HG03378 (cell line): ENCODE measurements around the gene TMEFF2.

Experiments used
- ATAC-seq: cut with Tn5 transposase; IDR thresholded peaks from one replicate; pipeline ENCODE4 v1.9.1; 2021; ENCODE audit warnings: mild to moderate bottlenecking, moderate library complexity; ENCODE audit not compliant: unreplicated experiment

The TMEFF2 gene, protein sequence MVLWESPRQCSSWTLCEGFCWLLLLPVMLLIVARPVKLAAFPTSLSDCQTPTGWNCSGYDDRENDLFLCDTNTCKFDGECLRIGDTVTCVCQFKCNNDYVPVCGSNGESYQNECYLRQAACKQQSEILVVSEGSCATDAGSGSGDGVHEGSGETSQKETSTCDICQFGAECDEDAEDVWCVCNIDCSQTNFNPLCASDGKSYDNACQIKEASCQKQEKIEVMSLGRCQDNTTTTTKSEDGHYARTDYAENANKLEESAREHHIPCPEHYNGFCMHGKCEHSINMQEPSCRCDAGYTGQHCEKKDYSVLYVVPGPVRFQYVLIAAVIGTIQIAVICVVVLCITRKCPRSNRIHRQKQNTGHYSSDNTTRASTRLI

DNA sequence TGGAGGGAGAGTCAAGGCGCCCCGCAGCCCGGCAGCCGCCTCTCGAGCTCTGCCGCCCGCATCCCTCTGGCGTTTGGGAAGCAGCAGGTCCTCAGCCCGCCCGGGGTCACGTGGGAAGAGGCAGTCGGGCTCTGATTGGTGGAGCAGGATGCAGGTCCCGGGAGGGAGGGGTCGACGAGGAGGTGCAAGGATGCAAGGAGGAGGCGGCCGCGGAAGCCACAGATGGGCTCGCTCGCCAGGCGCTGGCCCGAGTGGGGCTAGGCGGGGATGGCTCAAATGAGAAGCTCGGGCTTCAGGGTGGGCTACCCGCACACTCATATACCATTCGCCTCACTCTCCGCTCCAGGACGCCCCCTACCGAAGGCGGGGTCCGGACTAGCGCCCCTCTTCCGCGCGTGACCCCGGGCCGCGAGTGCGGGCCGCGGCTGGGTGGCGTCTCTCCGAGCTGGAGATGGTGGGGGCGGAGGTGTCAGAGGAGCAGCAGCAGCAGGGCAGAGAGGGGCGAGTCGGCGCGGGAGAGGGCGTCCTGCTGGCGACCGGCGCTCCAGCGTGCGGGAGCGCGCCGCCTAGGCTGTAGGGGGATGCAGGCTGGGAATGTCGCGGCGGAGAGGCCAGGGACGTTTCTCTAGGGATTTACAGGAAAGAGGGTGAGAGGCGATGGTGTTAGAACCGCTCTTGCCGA, at the start of gene TMEFF2:
Gene TMEFF2 (minus strand): TSS at position 68 of the 682 bp plus-strand sequence. CDS start 409 bp downstream, outside the sequence.
- ATAC-seq = peak; percentile 57

DNA sequence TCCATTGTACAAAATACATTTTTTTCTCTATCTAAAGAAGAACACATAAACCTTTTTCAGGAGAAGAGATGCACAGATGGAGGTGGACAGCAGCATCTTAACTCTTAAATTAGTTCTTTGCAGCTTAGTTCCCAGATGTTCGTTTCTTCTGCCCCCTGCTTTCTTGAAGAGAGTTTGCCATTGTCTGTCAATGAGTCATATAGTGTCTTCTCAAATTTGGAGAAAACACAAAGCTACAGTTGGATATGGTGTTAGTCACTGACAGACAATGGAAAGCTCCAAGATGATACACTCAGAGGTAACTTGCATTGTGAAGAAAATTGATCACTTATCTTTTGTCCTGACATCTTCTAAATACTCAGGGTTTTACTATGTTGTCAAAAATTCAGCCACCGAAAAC, 48.8 kb upstream of the TMEFF2 start:
- no peak for ATAC-seq

DNA sequence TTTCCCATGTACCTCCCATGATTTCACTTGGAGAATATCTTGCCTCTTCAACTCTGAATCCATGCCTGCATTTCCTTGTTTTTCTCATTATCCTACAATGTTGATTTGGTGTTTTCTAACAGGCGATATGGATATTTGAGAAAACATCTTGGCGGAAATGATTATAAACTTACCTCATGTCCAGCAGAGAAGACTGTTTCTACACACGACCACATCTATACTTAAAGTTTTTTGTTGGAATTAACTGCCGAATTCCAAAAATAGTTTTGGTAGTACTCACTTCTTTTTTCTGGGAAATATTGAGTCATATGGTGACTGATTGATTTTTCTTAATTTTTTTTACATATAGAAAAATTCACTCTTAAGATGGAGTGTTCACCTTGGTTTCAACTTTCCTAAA, 41.4 kb upstream of the TMEFF2 start:
- no peak for ATAC-seq

DNA sequence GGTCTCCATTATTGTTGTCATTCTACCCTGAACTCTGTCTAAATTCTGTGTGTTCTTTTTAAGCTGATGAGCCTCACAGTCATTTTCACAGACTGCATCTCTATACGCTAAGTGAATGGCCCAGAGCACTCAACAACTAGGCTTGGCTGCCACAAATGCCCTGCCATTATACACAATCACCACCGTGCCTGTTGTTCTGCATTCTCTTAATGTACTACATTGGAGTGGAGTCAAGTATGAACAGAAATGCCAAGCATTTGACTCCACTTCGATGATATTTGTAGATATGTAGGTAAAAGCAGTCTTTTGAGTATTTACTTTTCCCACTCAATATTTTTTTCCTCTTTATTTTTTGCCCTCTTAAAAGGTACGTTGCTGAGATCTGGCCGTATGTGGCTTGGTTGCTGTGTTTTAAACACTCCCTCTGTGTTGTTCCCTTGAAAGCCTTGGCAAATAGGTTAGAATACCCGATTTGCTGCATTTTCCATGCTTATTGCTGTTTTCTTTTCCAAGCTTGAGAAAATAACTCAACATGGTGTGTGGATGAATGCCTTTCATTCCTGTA, 36.2 kb upstream of the TMEFF2 start:
- no peak for ATAC-seq

DNA sequence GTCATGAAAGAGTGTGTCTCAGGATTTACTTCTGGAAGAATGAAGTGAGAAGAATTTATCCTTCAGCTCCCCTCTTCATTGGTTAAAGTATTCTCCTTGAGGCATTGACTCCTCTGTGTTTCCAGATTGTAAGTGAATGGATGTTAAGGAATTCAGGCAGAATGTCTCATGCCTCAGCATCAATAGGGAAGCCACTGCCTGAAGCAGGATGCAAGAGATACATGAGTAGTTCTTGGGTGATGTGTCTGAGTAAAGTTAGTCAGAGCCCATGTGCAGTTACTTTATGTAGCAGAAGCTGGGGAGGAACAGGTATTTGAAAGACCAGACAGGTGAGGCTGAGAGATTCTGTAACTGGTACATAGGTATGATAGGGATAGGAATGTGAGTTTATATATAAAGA, 34.0 kb upstream of the TMEFF2 start:
- ATAC-seq = no peak

DNA sequence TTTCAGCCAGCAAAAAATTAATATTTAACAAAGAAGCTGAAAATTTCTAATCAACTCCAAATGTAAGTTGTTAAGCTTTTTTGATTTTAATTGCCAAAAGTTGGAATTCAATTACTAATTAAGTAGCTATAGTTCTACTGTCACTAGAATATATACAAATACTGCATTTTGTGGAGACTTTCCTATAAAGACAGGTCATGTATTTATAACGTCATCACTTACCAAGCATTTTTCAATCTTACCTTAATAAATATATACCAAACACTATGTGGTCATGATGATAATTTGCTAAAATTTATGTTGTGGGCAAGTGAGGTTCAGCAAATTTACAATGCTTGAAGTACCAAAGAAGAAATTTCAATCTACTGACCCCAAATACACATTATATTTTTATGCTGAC, 24.2 kb upstream of the TMEFF2 start:
- no peak for ATAC-seq

DNA sequence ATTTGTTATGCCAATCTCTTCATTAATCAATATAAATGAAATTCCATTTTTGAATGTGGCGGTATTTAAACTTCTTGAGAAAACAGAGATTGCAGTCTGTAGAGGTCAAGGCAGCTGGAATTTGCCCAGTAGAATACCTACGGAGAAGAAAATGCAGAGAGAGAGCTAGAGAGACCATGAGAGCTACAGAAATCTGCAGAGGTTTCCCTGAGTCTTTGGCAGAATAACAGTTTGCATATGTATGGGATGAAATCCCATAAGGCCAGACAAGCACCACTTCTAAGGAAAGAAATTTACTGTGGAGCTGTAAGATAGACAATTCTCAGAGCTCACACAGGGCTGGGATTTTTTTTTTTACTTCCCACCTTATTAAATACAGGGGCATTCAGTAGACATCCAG, 23.6 kb upstream of the TMEFF2 start:
- no peak for ATAC-seq

DNA sequence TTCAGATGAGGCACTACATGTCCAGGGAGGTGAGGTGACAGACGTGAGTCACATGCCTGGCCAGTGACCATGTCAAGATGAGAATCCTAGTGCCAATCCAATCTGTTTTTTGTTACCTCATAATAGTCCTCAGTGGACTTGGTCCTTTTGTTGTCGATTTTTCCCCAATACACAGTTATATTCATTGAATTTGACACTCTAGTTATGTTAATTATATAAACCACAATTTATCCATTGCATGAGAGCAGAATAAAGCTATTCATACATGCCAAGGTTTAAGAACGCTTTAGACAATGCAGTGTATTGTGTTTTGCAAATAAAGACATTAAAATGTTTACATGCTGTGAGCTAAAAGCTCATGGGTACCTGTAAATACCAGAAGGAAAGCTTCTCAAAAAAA, 21.6 kb upstream of the TMEFF2 start:
- no peak for ATAC-seq

DNA sequence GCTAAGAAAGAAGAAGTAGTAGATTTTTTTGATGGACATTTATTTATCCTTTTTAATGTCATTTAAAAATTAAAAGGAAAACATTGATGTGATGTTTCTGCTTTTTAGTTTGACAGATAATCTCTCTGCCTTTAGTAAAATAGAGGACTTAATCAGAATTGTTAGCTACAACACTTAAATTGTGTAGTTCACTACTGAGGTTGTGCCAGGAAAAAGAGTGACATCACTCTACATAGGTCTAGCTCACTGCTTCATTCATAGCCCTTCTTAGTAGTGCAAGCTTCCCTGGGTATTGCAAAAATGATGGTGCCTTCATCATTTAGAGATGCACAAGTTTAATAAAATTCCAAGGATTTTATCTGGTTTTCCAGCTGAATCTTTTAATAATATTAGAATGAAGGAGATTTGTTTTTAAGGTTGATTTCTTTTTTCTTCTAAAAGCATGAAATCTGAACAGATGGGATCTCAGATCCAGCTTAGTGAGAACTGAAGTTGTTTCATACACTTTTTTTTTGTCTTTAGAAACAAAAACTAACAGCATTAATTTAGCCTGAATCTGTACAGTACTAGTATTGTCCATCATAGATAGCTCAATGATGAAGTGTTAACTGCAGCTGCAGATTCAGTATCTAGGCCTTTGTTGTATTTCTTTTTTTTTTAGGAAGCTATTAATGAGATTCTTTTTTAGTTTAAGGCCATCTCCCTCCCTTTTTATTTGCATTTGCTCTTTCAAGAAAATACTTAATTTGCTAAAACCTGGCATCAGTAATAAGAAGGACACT, 20.6 kb upstream of the TMEFF2 start:
- ATAC-seq = no peak

DNA sequence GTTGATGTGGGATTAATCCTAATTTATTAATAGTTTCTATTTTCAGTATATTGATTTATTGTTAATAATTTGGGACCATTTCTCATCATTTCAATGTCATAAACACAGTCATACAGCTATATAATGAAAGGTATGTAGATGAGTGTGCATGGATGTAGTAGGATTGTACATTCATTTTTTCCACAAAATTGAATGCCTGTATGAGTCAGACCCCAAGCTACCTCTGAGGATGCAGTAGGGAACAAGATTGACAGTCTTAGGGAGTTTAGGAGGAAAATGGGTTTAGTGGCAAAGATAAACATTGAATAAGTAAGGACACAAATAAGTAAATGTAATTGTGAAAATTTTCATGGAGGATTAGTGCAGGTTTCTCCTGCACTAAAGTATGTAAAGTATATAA, 14.1 kb upstream of the TMEFF2 start:
- ATAC-seq = no peak

DNA sequence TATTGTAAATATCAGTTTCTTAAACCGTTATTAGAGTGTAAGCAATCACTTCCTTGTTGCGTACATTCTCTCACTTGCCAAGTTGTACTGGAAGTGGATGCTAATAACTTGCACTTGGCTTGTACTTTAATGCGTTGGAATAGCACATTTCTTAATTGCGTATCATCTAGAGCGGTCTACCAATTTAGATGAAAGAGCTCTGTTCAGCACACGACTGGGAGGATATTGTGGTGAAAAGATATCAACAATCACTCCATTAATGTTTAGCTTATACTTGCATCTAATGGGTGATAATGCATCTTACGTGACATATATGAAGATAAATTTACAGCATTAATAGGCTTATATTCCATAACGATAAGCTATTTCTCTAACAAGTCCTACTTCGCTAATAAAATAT, 11.7 kb upstream of the TMEFF2 start:
- no peak for ATAC-seq

DNA sequence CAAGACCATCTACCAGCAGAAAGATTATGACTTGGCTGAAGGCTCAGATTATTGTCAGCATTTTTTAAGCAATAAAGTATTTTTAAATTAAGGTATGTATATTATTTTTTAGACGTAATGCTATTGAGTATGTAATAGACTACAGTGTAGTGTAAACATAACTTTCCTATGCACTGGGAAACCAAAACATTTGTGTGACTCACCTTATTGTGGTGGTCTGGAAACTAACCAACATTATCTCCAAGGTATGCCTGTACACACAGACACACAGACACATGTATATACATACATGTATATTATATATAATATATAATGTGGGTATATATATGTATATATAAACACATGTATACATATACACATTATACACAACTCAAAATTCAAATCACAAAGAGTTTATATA, 9.1 kb upstream of the TMEFF2 start:
- no peak for ATAC-seq

DNA sequence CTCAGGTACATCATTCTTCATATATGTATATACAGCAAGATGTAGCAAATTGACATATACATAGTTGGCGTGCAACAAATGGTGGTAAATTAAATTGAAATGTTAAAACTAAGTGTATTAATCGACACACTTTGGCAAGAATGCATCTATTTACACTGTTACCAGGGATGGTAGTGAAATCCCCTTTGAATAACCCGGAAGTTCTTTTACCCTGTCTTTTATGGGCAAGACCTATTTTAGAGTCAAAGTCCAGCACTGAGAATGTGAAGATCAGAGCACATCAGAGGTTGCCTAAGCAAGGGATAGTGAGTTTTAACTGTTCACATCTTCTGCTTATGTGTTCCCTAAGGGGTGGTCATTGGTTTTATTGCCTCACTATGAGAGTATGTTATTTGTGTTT, 7.6 kb upstream of the TMEFF2 start:
- ATAC-seq = no peak

DNA sequence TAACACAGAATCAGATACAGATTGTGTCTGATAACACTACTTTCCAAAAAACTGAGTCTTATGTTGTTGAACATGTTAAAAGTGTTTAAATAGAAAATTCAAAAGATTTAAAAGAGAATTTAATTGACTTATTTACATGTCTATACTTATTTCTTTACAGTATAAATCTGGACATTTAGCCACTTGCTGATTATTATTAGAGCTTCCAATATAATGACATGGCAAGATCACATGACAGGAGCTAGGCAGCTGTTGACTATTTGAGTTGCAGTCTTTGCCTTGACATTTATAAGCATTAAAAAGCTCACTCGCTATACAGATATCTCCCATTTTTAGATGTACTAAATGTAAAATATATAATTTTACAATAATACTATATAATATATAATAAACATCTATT, 6.4 kb upstream of the TMEFF2 start:
- ATAC-seq = no peak

DNA sequence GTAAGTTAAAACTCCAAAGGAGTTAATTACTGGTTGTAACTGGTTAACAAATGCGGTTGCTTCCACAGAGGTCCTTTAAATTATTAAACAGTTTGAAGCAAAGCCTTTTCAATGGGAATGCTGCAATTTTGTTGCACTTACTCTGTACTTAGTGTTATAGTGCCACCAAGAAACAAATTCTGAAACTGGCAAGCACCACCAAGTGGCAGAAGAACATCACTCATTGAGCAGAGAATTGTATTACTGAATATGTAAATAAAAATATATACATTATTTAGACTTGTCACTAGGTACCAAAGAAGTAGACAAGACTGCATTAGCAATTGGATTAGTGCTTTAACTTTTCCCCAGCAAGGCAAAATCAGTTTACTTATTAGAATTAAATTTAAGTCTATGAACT, 2.6 kb upstream of the TMEFF2 start:
- no peak for ATAC-seq

DNA sequence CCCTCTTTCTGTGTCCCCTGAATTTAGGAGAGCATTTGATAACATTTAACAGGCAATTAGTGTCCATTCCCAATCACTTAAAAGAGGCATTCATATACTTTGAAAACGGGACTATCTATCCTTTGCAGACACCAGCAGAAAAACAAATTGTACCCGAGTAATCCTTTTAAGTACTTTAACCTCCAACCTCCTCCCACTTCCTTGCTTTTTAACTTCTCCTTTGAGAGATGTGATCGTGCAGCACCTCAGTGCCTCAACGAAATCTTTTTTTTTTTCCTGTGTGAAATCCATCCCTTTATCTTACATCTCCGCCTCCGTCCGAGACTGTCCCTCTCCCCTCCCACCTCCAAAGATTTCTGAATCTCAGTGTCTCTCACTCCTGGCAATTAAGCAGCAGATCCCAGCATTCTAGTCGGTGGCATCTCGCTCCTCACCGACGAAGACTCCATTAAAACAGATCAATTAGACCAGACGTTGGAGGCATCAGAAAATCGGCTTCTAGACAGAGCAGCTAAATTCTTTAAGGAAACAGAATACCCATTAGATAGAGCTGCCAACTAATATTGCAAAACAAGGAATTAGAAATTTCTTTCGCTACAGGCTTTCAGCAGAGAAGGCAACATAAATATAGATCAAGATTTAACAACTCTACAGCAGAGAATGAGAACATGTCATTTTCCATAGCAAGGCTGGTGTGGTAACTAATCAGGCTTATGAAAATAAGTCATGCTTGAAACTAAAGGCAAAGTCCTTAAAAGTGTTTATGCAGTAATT, 1.9 kb upstream of the TMEFF2 start:
- ATAC-seq = no peak

DNA sequence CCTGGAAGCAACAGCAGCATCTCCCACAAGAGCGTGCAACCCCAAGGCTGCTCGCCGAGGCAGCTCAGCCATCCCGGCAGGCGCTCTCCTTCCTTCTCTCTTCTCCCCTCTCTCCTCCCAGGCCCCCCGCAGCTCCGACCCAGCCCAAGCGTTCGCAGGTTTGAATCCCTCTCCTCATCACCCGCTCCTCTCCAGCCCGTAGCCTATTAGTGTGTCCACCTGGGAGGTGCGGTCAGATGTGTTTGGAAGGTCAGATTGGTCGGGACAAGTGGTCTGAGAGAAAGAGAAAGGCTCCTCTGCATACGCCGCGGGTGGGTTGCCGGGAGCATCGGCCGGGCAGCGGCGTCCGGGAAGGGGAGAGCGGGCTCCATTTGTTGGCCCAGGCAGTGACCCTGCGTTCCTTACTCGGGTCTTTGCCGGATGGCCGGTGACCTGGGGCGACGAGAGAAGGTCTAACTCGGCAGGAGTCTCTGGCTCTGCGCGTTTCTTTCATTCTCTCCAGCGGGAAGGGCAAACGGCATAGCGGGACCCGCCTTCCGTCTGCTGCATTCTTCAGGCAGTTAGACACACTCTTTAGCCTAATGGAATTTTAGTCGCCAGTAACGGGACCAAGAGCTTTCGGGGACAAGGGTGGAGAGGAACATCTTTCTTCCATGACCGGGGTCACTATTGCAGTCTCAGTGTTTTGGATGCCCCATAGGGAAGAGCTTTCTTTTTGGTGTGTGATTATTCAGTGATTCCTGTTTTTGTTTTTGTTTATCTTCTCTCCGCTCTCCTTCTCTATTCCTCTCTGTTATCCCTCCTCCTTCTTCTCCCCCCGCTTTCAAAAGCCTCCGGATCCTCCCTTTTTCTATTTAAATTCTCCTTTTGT, 1.1 kb upstream of the TMEFF2 start:
- no peak for ATAC-seq

DNA sequence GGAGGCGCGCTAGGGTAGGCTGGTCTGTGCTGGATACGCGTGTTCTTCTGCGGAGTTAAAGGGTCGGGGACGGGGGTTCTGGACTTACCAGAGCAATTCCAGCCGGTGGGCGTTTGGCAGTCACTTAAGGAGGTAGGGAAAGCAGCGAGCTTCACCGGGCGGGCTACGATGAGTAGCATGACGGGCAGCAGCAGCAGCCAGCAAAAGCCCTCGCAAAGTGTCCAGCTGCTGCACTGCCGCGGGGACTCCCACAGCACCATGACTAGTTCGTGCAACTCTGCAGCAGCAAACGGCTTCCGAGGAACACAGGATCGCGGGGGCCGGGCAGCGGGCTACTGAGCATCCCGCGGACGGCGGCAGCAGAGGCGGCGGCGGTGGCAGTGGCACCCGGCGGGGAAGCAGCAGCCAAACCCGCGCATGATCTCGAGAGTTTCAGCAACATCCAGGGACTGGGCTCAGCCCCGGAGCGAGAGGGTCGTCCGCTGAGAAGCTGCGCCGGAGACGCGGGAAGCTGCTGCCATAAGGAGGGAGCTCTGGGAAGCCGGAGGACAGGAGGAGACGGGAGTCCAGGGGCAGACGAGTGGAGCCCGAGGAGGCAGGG, 368 bp downstream of the TMEFF2 start:
- no peak for ATAC-seq

DNA sequence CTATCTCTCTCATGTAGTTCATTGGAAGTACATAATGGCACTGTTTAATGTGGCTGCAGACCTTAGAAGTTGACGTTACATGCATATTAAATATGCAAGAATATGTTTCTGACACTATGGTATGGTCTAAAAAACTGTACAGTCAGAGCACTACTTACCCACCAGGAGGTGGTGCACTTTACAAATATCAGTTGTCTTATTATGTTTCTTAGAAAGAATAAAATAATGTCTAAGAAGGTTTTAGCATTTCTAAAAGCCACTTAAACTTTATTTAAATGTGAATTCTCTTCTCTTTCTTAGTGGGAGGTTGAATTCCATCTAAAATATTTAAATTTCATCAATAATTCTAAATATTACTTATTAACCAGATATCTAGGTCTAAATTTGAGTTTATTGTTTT, 4.3 kb downstream of the TMEFF2 start:
- no peak for ATAC-seq
